GM21737 (cell line): ENCODE results near the gene PICK1.
"Not testable (repeated sequence)": the region's sequence is repeated elsewhere in the genome, so short reads cannot be mapped to it uniquely, and the experiment has no call there.

Experiments used
- ATAC-seq: cut with Tn5 transposase; IDR thresholded peaks from one replicate; pipeline ENCODE4 v1.9.1; 2021; ENCODE audit warnings: mild to moderate bottlenecking, moderate library complexity; ENCODE audit not compliant: unreplicated experiment

The PICK1 gene

DNA sequence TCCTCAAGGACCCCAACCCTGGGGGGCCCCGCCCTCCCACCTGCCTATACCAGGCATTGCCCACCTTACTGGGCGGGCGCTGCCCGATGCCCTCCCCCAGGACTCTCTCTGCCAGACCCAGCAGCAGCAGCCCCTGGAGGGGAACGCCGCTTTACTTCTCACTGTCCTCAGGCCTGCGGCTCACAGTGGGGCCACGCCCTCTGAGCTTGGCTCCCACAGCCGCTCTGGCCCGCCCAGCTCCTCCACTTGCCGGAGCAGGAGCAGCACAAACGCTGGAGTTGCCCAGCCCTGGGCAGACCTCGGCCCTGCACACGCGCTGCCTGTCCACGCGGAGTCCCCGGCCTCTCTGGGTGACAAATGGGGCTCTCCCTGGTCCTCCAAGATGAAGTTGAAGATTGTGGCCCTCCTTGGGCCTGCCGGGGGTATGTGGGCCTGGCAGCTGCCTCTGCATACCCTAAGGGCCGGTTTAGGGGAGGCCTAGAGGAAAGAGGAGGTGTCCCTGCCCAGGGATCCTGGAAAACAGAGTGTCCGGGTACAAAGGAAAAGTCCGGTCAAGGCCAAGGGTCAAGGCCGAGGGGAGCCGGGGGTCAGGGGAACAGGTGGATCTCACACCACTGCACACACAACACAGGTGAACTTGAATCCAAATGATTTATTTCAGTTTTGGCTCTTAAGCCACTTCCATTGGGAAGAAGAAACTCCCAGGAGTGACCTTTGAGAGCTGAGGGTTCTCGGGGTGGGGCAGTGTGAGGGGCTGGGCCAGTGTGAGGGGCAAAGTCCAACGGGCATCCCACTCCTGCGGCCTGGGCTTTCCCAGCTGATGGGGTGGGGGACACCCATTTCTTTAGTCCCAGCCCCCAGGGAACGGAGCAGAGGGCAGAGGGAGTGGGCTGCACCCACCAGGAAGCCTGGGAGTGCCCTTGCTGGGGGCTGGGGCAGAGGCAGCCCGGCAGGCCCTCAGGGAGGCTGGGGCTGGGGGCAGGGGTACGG is 54.0 kb downstream of the PICK1 start:
- ATAC-seq = no peak

GRCh38 chr22:38111925-38112355 is 54.7 kb downstream of the PICK1 start:
- ATAC-seq = no peak

DNA sequence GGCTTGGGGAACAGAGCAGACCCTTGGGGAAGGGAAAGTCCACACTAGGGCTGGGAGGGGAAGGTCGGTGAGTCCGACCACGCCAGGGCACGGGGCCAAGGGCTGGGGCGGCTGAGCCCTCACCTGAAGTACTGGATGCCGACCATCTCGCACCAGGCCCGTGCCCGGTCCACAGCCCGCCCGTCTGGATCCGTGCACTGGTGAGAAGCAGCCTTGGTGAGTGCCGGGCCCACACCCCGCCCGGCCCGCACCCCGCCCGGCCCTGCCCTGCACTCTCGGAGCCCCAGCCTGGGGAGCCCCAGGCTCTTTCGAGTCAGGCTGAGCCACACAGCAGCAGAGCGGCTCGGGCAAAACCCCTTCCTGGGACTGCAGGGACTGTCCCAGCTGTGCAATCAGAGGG is 55.2 kb downstream of the PICK1 start:
- ATAC-seq = no peak

DNA sequence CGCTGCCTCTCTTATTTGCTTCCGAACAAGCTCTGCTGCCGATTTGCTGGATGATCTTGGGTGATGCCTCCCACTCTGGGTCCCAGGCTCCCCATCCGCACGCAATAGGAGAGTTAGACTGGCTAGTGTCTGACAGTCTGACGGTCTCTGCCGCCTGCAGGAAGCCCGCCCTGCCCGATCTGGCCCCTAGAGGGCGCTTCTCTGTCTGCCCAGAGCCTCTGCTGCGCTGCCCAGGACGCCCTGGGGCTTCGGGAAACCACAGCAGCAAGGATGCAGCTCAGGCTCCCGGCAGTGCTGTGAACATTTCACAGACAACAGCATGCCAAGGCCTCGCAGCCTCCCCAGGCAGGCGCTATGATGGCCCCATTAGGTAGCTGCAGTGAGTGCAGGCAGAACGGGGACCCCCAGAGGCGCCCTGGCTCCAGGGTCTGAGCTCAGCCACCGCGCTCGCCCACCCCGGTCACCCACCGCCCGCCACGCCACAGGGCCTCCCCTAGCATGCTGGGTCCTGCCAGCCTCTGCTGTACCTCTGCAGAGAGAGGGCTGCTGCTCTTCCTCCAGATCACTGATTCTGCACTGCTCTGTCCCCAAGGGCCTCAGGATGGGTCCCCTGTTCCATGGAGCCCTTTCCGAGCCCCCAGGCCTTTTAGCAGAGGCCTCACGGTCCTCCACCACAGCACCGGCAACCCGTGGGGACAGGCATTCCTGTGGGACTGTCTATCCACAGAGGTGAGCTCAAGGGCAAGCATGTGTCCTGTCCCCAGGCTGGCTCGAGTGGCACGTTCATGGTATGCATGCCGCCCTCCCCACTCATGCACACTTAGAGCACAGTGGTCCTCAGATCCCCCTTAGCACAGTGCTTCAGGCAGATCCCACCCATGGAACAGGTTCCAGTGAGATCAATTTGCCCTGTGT is 57.5 kb downstream of the PICK1 start:
- ATAC-seq = no peak

- no peak for ATAC-seq
Measured at GRCh38 chr22:38115423-38116205, 58.4 kb downstream of the PICK1 start.

GRCh38 chr22:38117556-38117955 is 60.4 kb downstream of the PICK1 start:
- ATAC-seq = not testable (repeated sequence)

GRCh38 chr22:38118182-38118581 is 61.0 kb downstream of the PICK1 start:
- no peak for ATAC-seq

- ATAC-seq = not testable (repeated sequence)
Measured at GRCh38 chr22:38118747-38119146, 61.5 kb downstream of the PICK1 start.

DNA sequence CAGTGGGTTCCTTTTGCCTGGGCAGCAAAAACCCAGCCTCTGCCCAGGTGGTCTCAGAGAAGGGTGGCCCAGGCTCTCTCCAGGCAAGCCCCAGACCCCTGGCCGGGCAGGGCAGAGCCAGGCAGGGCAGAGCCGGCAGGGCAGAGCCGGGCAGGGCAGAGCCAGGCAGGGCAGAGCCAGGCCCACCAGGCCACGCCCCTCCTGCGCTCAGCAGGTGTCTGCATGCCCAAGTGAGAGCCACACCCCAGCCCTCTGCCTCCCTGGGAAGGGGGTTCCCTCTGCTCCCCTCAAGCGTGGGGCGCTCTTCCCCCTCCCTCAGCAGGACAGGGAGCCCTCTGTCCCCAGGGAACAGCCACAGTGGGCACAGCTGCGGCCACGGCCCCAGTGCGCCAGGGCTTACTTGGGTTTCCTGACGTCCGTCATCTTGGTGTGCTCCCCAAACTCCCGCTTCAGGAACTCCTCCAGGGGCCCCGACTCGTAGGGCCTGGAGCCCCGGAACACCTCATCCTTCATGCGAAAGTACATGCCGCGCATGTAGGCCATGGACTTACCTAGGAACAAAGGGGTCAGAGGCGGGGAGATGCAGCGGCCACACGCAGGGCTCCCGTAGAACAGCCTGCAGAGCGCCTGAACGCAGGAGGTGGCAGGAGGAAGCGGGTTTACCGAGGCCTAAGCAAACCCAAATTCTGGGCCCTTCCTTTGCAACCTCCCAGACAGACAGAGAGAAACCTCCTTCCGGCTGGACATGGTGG is 63.3 kb downstream of the PICK1 start:
- ATAC-seq = no peak

DNA sequence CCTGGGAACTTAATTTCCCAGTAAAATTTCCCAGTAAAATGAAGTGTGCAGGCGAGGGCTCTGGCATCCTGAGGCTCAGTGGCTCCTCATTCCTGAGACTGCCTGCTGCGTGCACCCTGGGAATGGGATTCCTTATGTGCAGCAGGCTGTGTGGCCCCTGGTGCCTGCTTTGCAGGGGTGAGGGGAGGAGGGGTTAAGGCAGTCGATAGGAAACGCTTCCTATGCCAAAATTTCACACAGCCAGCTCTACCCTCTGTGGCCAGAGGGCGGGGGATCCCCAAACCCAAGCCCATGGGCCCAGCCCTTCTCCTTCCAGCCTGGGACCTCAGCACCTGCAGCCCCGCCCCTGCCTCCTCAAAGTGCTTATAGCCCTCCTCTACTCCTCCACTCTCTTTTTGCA is 65.4 kb downstream of the PICK1 start:
- no peak for ATAC-seq

DNA sequence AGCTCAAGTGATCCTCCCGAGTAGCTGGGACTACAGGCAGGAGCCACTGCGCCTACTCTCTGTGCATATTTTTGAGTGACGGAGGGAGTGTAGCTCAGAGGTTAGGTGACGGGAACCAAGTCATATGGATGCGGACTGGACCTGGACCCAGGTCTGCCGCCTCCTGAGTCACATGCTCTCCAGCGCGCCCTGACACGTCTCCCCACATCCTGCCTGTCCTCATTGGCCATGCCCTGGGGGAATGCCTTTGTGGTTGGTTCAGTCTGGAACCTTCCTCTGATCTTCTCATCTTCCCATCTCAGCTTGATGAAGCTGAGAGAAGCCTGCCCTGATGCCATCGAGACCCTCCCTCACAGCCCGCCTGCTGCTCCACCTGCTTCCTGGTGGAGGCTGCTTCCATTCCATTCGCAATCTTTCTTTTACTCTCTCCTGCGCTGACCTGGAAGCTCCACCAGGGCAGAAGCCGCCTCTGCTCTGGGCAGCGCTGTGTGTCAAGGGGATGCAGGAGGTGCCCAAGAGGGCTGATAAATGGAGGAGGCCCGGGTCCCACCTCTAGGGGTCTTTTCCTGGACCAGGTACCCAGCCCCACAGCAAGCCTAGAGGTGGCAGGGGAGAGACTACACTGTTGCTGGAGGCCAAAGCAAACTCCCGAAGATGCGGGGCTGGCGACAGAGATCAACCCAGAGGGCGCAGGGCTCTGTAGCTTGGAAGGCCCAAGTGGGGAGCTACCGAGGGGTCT is 67.2 kb downstream of the PICK1 start:
- ATAC-seq = no peak

DNA sequence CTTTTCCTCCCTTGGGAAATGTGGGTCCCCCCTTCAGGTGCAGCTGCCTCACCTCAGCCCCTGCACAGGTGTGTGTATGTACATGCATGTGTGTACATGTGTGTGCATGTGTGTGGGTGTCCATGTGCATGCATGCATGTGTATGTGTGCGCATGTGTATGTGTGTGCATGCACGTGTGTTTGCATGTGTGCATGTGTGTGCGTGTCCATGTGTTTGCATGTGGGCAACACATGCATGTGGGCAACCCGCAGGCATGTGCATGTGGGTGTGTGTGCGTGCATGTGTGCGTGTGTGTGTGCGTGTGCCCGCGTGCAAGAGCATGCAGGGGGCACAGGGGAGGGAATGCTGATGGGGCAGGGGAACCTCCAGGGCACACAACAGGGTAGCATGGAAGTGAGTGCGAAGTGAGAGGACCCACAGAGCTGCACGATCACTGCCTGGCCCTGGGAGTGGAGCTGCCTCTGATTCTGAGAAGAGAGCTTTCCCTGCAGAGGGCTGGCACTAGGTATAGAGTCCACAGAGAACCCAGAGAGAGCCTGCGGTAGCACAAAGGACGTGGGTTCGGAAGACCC is 67.9 kb downstream of the PICK1 start:
- ATAC-seq = no peak
